Right ventricle myocardium superior (tissue), 1 donor: ENCODE data around the gene DPAGT1. TPM values are rescaled to one million over a fixed set of nuclear protein-coding genes. Genes with fewer than 3 reads are reported as not detected.
"Not testable (repeated sequence)": the region's sequence is repeated elsewhere in the genome, so short reads cannot be mapped to it uniquely, and the experiment has no call there.

ENCODE experiments used
- ATAC-seq: fragments of 200-7000 bp; cut with Tn5 transposase; one replicate; pipeline ENCODE4 v1.9.1; 2020; ENCODE audit warnings: mild to moderate bottlenecking; ENCODE audit not compliant: poor library complexity
- DNase-seq: peaks from one replicate; pipeline ENCODE4 v3.0.0-alpha.2; 2020
- intact Hi-C: fragments of 100-400 bp; cut with DNase I; formaldehyde crosslinking; loops from one replicate; pipeline ENCODE4 v1.11.2; 2022
- total RNA-seq: library from RNA; stranded (reverse); fragmentation: NEBNext Ultra II Directional; extraction: Animal tissue kit (Norgen Biotek cat#: 25700); gene quantifications from one replicate; pipeline ENCODE4 v1.2.1, GENCODE V29; 2021
- donor health status: DM: no; HTN: yes; CAD: no; lungs with severe emphysema.

DPAGT1 gene
- total RNA-seq, 1 donor from 2014 or later, result 18.2 TPM

- intact Hi-C loops, result no loop called here
- no peak for DNase-seq
- no peak for ATAC-seq
Observed at GRCh38 chr11:119117004-119117706, 15.5 kb upstream of the DPAGT1 start.

GRCh38 chr11:119116601-119117000 lies 14.9 kb upstream of the DPAGT1 start:
- DNase-seq (no peak), ATAC-seq (no peak)
- intact Hi-C loops, result no loop called here

GRCh38 chr11:119116235-119116594 lies 14.6 kb upstream of the DPAGT1 start:
- intact Hi-C loops, result no loop called here
- no peak for ATAC-seq
- no peak for DNase-seq

GRCh38 chr11:119115484-119116234 lies 14.0 kb upstream of the DPAGT1 start:
- ATAC-seq (peak; percentile 53), DNase-seq (peak; percentile 77)
- intact Hi-C loops, result no loop called here

- ATAC-seq, result no peak
- intact Hi-C loops, result no loop called here
- no peak for DNase-seq
Observed at GRCh38 chr11:119114351-119114750, 12.7 kb upstream of the DPAGT1 start.

GRCh38 chr11:119113716-119114115 lies 12.1 kb upstream of the DPAGT1 start:
- ATAC-seq (no peak), DNase-seq (no peak)
- intact Hi-C loops, result no loop called here

GRCh38 chr11:119112314-119113020 lies 10.8 kb upstream of the DPAGT1 start:
- intact Hi-C loops, result no loop called here

GRCh38 chr11:119111361-119111925 lies 9.8 kb upstream of the DPAGT1 start:
- no peak for DNase-seq
- no peak for ATAC-seq
- intact Hi-C loops, result no loop called here

More at GRCh38 chr11:119112314-119113020, 10.8 kb upstream of the DPAGT1 start:
- no peak for DNase-seq
- ATAC-seq, result no peak

- intact Hi-C loops, result no loop called here
- ATAC-seq, result no peak
Observed at GRCh38 chr11:119110439-119110838, 8.8 kb upstream of the DPAGT1 start.

GRCh38 chr11:119109843-119110242 lies 8.2 kb upstream of the DPAGT1 start:
- DNase-seq, result no peak
- ATAC-seq, result no peak
- intact Hi-C loops, result no loop called here

More at GRCh38 chr11:119110439-119110838, 8.8 kb upstream of the DPAGT1 start:
- no peak for DNase-seq

GRCh38 chr11:119108857-119109221 lies 7.2 kb upstream of the DPAGT1 start:
- DNase-seq, result no peak
- ATAC-seq, result no peak
- intact Hi-C loops, result no loop called here

- ATAC-seq (no peak), DNase-seq (no peak)
- intact Hi-C loops, result no loop called here
Observed at GRCh38 chr11:119108146-119108856, 6.6 kb upstream of the DPAGT1 start.

GRCh38 chr11:119107538-119108145 lies 6.0 kb upstream of the DPAGT1 start:
- DNase-seq (no peak), ATAC-seq (peak; percentile 36)
- intact Hi-C loops, result no loop called here

GRCh38 chr11:119106564-119107537 lies 5.2 kb upstream of the DPAGT1 start, which contains the start of gene C2CD2L:
Gene C2CD2L (plus strand): TSS chr11:119107344. CDS start chr11:119107742, 398 bp downstream.
- intact Hi-C loops, result no loop called here
- ATAC-seq, result peak; percentile 95
- DNase-seq, result peak; percentile 95

GRCh38 chr11:119103793-119104192 lies 2.1 kb upstream of the DPAGT1 start:
- DNase-seq (no peak), ATAC-seq (no peak)
- intact Hi-C loops, result no loop called here

- DNase-seq, intact Hi-C loops, ATAC-seq: not testable (repeated sequence)
Observed at GRCh38 chr11:119103161-119103664, 1.6 kb upstream of the DPAGT1 start.
